HepG2 (cell line): ENCODE data around the gene MAPK6. TPM values are rescaled to one million over a fixed set of nuclear protein-coding genes. Genes with fewer than 3 reads are reported as not detected.

Experiments used
- CBFB ChIP-seq: sonication (generic); formaldehyde crosslinking; IDR thresholded peaks from 2 replicates; pipeline ENCODE4 v1.4.0; 2020; ENCODE audit warnings: missing genetic modification reagents
- CSRNP1 ChIP-seq: sonication (generic); formaldehyde crosslinking; IDR thresholded peaks from 2 replicates; pipeline ENCODE4 v1.8.1; 2023; ENCODE audit warnings: mild to moderate bottlenecking, missing genetic modification reagents
- DR1 ChIP-seq: sonication (generic); formaldehyde crosslinking; IDR thresholded peaks from 2 replicates; pipeline ENCODE4 v1.8.0; 2021; ENCODE audit warnings: mild to moderate bottlenecking, missing genetic modification reagents, inconsistent platforms
- GATAD2A ChIP-seq: IDR thresholded peaks from 2 replicates; pipeline ENCODE4 v1.6.1; 2016
- GRHL1 ChIP-seq: sonication (generic); formaldehyde crosslinking; conservative IDR thresholded peaks from 2 replicates; pipeline ENCODE4 v1.8.0; 2022; ENCODE audit warnings: missing genetic modification reagents
- HMGXB3 ChIP-seq: sonication (generic); formaldehyde crosslinking; IDR thresholded peaks from 2 replicates; pipeline ENCODE4 v1.4.0; 2020; ENCODE audit warnings: missing genetic modification reagents, borderline replicate concordance
- MIXL1 ChIP-seq: IDR thresholded peaks from 2 replicates; pipeline ENCODE4 v1.6.1; 2016
- NR2C2 ChIP-seq: sonication (generic); formaldehyde crosslinking; IDR thresholded peaks from 2 replicates; pipeline ENCODE4 v1.4.0; 2020; ENCODE audit warnings: missing genetic modification reagents, mild to moderate bottlenecking, moderate library complexity, borderline replicate concordance
- POLR2AphosphoS2 ChIP-seq: IDR thresholded peaks from 2 replicates; pipeline ENCODE4 v1.6.1; 2011; ENCODE audit warnings: low read depth, low read length, improper control_type of control experiment
- RORA ChIP-seq: sonication (generic); formaldehyde crosslinking; IDR thresholded peaks from 2 replicates; pipeline ENCODE4 v1.5.0; 2020; ENCODE audit warnings: mild to moderate bottlenecking, missing genetic modification reagents, moderate library complexity
- SAP130 ChIP-seq: IDR thresholded peaks from 2 replicates; pipeline ENCODE4 v1.6.1; 2016; ENCODE audit warnings: low read depth
- SMC3 ChIP-seq: IDR thresholded peaks from 2 replicates; pipeline ENCODE4 v1.6.1; 2011; ENCODE audit warnings: low read length, improper control_type of control experiment
- STAG1 ChIP-seq: sonication (generic); formaldehyde crosslinking; IDR thresholded peaks from 2 replicates; pipeline ENCODE4 v1.4.0; 2020; ENCODE audit warnings: missing genetic modification reagents
- TOE1 ChIP-seq: sonication (generic); formaldehyde crosslinking; IDR thresholded peaks from 2 replicates; pipeline ENCODE4 v1.4.0; 2020; ENCODE audit warnings: mild to moderate bottlenecking, missing genetic modification reagents
- ZBTB39 ChIP-seq: sonication (generic); formaldehyde crosslinking; IDR thresholded peaks from 2 replicates; pipeline ENCODE4 v1.5.0; 2020; ENCODE audit warnings: missing genetic modification reagents
- ZNF343 ChIP-seq: sonication (generic); formaldehyde crosslinking; IDR thresholded peaks from 2 replicates; pipeline ENCODE4 v1.4.0; 2020; ENCODE audit warnings: mild to moderate bottlenecking, missing genetic modification reagents
- ZNF503 ChIP-seq: sonication (generic); formaldehyde crosslinking; IDR thresholded peaks from 2 replicates; pipeline ENCODE4 v1.4.0; 2020; ENCODE audit warnings: missing genetic modification reagents
- polyA plus RNA-seq, 8 experiments: library from polyadenylated mRNA; depleted of rRNA in 3 of 8; stranded (reverse) in 7 of 8; unstranded in 1 of 8; fragments of >200 nt; fragmentation: Illumina TruSeq in 4 of 8; extraction: Trizol in 4 of 8; gene quantifications; 2 replicates each; pipeline versions ENCODE4 v1.2.1 to v1.2.3, GENCODE V29; 2011 to 2016; ENCODE audit warnings: low read depth in 4 of 8, missing spikeins in 1 of 8, mixed read lengths in 1 of 8; ENCODE audit not compliant: insufficient read depth in 1 of 8
- total RNA-seq, 5 experiments: library from RNA; depleted of rRNA; stranded (reverse); fragments of >200 nt; fragmentation: Illumina TruSeq; extraction: Trizol; gene quantifications; 2 replicates each; pipeline ENCODE4 v1.2.3, GENCODE V29; 2016; ENCODE audit warnings: low read depth in 1 of 5

The MAPK6 gene
- total and polyA plus RNA-seq, 2 of the 13 experiments (the other 11 are each of a cell fraction or from before 2014, with no cell fraction given), result 89.5 to 99.7 TPM

GRCh38 chr15:52076889-52077781, 58.1 kb downstream of the MAPK6 start (continued):
- TF ChIP-seq CBFB, result no peak
- no peak for TF ChIP-seq NR2C2
- TF ChIP-seq ZNF503 (CRISPR knock-in tag), result no peak
- TF ChIP-seq GATAD2A (CRISPR knock-in tag), result peak; percentile 54; the same call in 1 of the 2 replicates
- TF ChIP-seq DR1 (CRISPR knock-in tag), result no peak
- TF ChIP-seq CSRNP1 (CRISPR knock-in tag), result no peak
- TF ChIP-seq SMC3, result 0 out of 2 replicates have a peak, but pooled peaks have one; percentile 2
- TF ChIP-seq HMGXB3, result no peak
- TF ChIP-seq SAP130 (CRISPR knock-in tag), result peak; percentile 49
- TF ChIP-seq STAG1 (CRISPR knock-in tag), result peak; percentile 47
- no peak for TF ChIP-seq RORA (CRISPR knock-in tag)
- no peak for TF ChIP-seq POLR2AphosphoS2
- TF ChIP-seq GRHL1 (CRISPR knock-in tag), result no peak
- 0 out of 2 replicates have a peak, but pooled peaks have one; percentile 9 for TF ChIP-seq MIXL1
- no peak for TF ChIP-seq ZBTB39
- TF ChIP-seq ZNF343 (CRISPR knock-in tag), result no peak
- TF ChIP-seq TOE1 (CRISPR knock-in tag), result 0 out of 2 replicates have a peak, but pooled peaks have one; percentile 18
